Kidney glomerular epithelial cell (primary cell): ENCODE results near the gene ZGPAT.

Source experiments
- DNase-seq: peaks from one replicate; lab custom pipeline; 2025; lab: John Stamatoyannopoulos, UW

Gene ZGPAT

GRCh38 chr20:63744574-63745423 is 37.0 kb downstream of the ZGPAT start:
- no peak for DNase-seq

DNA sequence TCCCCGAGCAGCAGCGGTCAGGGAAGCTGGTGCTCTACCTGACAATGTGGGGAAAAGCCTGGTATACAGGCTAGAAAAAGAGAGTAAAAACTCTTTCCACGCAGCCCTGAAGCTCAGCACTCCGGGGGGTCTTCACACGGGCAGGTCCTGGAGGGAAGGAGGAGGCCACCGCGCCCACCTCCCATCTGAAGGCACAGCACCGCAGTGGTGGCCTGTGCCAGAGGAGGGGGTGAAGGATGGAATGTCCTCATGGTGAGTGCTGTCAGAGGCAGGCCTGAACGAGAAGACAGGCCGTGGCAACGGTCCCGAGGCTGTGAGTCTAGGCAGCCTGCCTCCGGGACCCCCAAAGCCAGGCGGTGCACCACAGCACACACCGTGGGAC is 37.6 kb downstream of the ZGPAT start:
- DNase-seq = no peak

DNA sequence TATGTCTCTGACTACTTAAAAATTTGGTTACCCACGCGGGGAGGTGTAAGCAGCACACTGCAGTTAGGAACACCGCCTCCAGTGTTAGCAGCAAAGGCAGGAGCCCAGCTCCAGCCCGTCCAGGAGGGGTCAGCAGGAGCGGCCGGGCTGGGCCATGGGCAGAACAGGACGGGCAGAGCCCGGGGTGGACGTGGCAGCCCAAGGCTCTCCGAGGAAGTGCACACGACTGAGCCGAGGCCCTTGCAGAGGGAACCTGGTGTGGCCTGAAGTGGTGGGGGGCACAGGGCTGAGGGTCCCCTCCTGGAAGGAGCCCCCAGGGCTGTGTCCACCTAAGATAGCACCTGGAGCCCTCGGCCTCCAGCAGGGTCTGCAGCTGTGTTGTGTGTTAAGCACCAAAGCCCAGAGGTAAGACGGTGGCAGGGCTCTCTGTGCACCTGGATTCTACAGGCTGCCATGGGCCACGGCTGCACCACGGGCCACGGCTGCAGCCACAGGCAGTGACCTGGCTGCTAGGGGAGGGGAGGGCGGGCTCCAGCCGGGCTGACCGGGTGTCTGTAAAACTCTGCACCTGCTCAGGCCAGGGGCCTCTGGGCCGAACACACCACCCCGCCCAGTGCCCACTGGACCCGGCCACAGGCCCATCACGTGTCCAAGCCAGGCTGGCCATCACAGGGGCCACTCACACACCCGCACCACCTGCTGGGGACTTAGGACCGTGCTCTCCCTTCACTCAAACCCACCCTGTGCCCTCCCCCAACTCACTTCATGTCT is 38.3 kb downstream of the ZGPAT start:
- DNase-seq = no peak

GRCh38 chr20:63746751-63747315 is 39.0 kb downstream of the ZGPAT start:
- DNase-seq = no peak

DNA sequence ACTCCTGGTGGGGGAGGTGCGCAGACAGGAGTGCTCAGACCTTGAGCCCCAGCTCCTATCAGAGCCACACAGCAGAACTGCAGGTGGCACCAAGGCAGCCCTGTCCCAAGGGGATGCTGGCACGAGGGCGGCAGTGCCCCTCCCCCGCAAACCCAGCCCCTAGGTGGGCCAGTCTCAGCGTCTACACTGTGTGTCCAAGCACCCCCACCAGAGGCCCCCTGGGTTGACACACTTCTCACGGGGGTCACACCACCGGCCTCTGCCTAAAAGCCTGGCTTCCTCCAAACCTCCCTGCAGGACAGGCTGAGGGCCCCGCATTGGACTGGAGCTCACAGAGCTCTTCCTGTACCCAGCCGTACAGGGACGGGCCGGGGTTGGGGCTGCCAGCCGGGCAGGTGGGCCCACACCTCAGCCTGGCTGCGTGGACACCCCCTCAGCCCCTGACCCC is 39.8 kb downstream of the ZGPAT start:
- no peak for DNase-seq

GRCh38 chr20:63748070-63748933 is 40.5 kb downstream of the ZGPAT start:
- no peak for DNase-seq

GRCh38 chr20:63748934-63749270 is 41.1 kb downstream of the ZGPAT start:
- no peak for DNase-seq

- no peak for DNase-seq
Measured at GRCh38 chr20:63749597-63750508, 42.0 kb downstream of the ZGPAT start.

DNA sequence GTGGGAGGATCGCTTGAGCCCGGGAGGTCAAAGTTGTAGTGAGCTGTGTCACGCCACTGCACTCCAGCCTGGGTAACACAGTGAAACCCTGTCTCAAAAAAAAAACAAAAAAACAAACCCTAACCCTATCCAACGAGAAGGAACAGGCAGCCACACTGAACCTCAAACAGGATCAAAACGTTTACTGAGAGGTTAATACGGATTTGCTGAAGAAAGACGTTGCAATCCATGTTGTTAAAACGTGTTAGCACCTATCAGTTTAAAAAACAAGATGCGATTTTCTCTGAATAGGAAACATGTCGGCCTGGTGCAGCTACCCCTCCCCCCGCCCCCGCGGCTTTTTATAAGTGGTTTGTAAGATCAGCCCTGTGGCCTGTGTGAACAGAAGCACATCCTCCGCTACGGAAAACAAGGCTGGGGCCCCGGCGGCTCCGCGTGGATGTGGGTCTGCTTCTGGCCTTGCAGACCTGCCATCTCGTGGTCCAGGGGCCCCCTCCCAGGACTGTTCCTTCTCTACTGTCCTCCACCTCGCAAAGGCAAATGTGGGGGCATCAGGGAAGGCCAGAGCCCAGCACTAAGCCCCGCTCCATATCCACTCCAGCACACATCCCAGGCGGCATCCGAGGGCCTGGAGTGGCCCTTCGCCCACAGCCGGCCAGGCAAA is 43.1 kb downstream of the ZGPAT start:
- no peak for DNase-seq

- DNase-seq = no peak
Measured at GRCh38 chr20:63751471-63752271, 43.8 kb downstream of the ZGPAT start.

DNA sequence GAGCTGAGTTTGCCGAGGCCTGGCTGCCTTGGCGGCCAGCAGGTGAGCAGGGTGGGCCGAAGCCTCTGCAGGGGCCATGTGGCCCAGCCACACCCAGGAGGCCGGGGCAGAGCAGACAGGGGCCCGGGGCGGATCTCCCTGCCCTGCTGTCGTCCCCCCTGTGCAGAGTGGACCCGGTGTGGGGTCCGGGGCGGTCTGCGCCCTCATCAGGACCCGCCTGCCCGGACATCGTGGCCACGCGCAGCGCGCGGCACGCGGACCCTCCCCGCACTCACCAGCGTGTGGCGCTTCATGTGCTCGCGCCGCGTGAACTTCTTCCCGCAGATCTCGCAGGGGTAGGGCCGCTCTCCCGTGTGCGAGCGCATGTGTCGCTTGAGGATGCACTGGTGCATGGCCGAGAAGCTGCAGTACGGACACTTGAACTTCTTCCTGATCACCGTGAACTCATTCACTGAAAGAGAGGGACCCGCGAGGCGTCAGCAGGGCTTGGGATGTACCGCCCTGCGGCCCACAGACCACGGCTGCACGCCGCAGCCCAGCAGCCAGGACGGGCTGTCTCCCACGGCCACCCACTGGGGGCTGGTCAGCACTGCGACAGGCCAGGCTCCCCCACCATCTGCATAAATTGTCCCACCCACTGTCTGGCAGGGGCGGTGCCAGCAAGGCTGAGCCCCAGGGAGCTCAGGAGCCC is 44.7 kb downstream of the ZGPAT start:
- no peak for DNase-seq

- DNase-seq = no peak
Measured at GRCh38 chr20:63753381-63753780, 45.5 kb downstream of the ZGPAT start.

DNA sequence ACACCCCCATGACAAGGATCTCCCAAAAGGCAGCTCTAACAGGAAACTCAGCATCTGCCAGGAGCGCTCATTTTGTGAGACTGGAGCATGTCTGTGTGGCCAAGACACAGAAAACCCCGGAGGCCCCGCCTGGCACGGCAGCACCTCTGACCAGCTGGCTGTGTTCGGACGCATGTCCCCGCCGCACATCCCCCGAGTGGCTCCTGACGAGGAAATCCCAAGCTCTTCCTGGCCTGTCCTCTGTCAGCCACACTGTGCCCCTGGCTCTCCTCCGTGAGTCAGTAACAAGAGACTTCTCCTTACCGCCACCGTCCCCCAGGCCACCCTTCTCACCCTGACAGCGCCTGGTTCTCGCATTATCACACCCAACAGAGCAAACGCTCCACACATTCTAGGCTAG is 46.2 kb downstream of the ZGPAT start:
- DNase-seq = no peak

DNA sequence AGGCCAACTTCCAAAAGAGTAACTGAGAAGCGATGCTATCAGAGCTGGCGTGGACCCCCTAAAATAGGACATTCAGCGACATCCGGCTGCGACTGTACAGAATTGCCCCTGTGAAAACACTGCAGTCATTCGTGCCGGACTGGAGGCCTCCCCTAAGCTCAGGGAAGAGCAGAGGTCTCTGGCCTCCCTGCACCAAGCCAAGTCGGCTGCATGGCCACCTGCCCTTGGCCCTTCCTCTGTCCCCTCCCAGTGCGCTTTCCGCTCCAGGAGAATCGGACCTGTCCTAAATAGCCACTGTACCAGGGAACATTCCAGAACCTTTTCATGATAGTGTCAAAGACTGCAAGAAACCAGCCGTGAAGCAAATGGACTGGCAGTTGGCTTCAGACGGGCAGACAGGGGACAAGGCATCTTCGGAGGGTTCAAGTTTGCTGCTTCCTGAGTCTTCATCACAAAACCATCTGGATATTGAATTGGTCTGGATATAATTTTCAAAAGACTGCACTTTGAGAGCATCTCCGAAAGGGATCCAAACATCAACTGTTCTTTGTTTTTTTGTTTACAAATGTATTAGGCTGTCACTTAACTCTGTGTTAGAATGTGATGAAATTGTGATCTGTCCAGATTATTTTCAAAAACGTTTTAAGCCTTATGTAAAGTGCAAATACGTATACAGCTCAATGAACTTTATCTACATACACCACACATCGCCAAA is 48.3 kb downstream of the ZGPAT start:
- no peak for DNase-seq

DNA sequence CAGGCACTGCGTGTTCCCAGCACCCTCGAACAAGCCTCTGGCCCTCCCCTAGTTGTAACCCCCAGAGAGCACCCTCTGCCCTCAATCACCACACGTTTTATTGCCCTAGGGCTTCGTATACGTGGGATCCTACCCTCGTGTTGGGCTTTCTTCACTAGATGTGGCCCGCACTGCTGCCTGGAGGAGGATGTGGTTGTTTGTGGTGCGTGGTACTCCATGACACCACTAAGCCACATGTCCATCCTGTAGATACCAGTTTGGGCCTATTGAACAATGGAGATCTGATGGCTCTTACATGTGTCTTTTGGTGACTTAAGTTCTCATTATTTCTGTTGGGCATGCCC is 48.8 kb downstream of the ZGPAT start:
- DNase-seq = no peak

DNA sequence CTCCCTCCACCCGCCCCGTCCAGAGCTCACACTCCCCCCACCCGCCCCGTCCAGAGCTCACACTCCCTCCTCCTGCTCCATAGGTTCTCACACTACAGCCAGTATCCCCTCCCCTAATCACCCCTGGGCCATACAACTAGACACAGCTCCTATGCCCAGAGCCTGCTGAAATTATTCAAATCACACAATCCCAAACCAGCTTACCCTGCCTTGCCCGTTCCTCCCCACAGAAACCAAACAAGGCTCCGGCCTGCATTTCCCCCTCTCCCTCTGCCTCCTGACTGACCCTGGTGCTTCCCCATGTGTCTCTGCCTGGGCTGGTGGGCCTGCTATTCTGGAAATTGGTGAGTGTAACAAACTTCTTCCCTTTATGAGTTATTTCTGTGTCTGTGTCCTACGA is 50.3 kb downstream of the ZGPAT start:
- DNase-seq = no peak

DNA sequence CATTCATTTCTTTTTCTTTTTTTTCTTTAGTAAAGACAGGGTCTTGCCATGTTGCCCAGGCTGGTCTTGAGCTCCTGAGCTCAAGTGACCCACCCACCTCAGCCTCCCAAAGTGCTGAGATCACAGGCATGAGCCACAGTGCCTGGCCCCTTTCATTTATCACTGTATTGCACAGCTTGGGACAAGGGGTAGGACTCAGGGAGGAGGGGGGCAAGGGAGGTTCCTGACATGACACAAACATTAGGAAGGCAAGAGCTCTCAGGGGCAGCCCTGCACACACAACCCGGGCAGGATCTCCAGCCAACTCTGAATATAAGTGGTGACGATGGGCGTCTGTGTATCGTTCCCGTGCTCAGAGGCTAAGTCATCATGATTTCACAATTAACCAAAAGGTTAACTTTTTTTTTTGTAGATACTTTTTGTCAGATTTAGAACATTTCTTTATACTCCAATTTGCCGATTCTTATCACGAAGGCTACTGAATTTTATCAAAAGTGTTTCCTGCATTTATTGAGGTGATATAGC is 51.6 kb downstream of the ZGPAT start:
- DNase-seq = no peak
